DOHH2 (cell line): ENCODE measurements around the gene ENTPD8.

ENCODE experiments used
- EZH2phosphoT487 ChIP-seq: fragments of 200-600 bp; sonication (generic); IDR thresholded peaks from 2 replicates; pipeline ENCODE4 v1.6.1; 2017; ENCODE audit warnings: borderline replicate concordance, mild to moderate bottlenecking, antibody characterized with exemption, low read length, moderate library complexity, mixed read lengths
- TF ChIP-seq, protein P1 (sequence below): fragments of 200-600 bp; sonication (generic); IDR thresholded peaks from one replicate; pipeline ENCODE4 v1.5.1; 2014; ENCODE audit warnings: antibody characterized with exemption, mild to moderate bottlenecking, low read depth, low read length; ENCODE audit not compliant: poor library complexity, severe bottlenecking

DNA sequence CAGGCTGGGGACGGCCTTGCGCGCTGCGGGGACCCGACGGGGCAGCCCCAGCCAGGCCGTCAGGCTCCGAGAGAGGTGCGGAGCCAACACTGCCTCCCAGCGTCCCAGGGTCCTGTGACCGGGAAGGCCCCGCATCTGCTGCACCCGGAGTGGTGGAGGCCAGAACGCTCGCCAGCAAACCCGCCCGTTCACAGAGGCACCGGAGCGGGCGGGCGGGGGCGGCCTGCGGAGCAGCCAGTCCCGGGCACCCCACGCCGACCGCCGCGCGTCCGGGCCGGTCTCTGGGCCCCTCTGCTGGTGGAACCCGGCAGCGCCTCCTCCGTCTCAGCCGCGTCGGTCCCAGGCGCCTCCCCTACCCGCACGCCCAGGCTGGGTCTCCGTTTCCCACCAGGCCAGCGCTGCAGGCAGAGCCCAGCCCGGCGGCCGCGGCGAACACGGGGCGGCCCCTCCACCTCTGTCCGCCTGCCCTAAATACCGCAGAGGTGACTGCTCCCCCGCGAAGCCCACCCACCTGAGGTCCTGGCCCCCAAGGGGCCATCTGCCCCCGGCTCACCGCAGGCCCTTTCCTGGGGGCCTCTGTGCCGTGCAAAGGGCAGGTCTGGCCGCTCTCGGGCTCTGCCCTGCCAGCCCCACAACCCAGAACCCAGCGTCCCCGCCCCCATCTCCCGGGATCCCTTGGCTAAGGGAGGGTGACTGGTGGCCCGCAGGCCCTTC is 34.1 kb downstream of the ENTPD8 start:
- TF ChIP-seq, protein P1, sequence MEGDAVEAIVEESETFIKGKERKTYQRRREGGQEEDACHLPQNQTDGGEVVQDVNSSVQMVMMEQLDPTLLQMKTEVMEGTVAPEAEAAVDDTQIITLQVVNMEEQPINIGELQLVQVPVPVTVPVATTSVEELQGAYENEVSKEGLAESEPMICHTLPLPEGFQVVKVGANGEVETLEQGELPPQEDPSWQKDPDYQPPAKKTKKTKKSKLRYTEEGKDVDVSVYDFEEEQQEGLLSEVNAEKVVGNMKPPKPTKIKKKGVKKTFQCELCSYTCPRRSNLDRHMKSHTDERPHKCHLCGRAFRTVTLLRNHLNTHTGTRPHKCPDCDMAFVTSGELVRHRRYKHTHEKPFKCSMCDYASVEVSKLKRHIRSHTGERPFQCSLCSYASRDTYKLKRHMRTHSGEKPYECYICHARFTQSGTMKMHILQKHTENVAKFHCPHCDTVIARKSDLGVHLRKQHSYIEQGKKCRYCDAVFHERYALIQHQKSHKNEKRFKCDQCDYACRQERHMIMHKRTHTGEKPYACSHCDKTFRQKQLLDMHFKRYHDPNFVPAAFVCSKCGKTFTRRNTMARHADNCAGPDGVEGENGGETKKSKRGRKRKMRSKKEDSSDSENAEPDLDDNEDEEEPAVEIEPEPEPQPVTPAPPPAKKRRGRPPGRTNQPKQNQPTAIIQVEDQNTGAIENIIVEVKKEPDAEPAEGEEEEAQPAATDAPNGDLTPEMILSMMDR: peak; percentile 46
- no peak for TF ChIP-seq EZH2phosphoT487
